HG02610 (cell line): Measurements from ENCODE around the gene PADI4.

Source experiments
- ATAC-seq: cut with Tn5 transposase; IDR thresholded peaks from one replicate; pipeline ENCODE4 v1.9.1; 2021; ENCODE audit warnings: mild to moderate bottlenecking, moderate library complexity; ENCODE audit not compliant: unreplicated experiment

PADI4 gene

DNA sequence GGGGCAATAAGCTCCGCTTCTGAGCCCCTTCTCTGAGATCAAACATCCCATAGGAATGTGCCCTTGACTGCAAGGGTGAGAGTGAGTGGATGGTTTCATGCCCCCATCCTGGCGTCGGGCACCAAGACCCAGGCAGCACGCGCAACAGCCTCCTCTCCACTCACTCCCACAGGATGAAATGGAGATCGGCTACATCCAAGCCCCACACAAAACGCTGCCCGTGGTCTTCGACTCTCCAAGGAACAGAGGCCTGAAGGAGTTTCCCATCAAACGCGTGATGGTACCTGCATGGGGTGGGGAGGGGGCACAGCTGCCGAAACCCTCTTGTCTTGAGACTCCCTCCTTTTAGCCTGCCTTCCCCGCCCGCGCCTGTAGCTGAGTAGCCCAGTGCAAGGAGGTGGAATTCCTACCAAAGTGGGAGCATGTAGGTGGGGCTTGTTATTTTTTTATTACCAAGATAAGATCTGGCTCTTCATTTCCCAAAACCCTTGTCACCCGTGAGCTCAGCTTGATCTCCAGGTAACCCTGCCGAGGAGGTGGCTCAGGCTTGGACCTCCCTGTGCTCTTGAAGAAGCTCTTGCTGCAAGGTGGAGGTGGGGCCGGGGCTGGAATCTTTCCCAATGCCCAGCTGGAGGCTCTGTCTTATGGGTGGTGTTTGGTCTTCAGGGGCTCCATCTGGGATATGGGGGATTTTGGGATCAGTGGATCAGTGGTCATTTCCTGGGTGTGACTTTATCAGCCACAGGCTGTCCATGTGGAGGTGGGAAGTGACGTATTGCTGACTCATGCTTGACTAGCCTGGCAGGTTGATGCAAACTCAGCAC lies 40.0 kb downstream of the PADI4 start:
- ATAC-seq = no peak

DNA sequence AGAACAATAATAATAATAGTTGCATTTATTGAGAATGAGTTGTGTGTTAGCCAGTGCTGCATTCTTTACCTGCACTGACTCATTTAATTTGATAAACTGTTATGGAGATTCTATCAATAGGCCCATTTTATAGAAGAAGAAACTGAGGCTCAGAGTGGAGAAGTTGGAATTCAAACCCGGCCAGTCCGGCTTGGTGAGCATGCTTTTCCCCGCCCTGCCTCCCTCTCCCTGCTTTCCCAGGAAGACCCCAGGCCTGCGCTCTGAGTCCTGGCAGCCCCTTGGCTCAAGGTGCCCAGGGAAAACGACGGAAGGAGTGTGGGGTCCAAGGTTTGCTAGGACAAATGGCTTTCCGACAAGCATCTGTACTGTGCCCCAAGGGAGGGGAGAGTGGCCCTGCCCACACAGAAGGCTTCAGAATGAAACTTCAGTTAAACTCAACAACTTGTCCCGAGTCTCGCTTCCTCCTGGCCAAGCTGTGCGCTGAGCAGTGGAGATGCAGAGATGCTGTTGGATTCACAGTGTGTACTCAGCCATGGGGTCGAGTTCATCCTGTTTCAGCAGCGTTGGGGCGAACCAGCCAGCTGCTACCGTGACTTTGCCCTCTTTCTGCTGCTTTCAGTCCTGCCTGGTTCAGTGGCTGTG lies 40.7 kb downstream of the PADI4 start:
- ATAC-seq = no peak

DNA sequence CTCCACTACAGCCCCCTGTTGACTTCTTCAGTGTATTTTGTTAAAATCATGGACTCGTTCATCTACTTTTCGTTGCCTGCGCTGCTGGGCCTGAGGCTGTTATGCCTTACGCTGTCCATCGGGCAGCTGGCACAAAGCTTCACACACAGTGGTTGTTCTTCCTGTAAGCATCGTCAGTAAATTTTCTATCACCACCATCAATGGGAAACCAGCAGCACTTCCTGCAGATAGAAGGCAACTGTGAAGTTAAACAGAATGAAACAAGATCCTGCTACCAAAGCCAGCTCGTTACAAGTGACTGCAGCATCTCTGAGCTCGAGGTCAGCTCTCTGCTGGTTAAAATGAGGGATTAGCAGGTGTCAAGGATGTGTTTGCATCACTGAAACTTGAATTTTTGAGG lies 42.1 kb downstream of the PADI4 start:
- no peak for ATAC-seq

DNA sequence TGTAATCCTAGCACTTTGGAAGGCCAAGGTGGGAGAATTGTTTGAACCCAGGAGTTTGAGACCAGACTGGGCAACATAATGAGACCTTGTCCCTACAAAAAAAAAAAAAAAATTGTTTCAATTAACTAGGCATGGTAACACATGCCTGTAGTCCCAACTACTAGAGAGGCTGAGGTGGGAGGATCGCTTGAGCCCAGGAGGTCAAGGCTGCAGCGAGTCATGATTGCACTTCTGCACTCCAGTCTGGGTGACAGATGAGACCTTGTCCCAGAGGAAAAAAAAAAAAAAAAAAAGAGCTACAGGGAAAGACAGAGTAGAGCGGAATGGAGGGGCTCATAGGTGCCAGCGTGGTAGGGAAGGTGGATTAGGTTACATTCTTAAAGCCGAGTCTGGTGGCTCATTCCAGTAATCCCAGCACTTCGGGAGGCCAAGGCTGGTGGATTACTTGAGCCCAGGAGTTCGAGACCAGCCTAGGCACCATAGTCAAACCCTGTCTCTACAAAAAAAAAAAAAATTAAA lies 43.0 kb downstream of the PADI4 start:
- no peak for ATAC-seq

GRCh38 chr1:17351598-17352324 lies 43.8 kb downstream of the PADI4 start:
- ATAC-seq = no peak

DNA sequence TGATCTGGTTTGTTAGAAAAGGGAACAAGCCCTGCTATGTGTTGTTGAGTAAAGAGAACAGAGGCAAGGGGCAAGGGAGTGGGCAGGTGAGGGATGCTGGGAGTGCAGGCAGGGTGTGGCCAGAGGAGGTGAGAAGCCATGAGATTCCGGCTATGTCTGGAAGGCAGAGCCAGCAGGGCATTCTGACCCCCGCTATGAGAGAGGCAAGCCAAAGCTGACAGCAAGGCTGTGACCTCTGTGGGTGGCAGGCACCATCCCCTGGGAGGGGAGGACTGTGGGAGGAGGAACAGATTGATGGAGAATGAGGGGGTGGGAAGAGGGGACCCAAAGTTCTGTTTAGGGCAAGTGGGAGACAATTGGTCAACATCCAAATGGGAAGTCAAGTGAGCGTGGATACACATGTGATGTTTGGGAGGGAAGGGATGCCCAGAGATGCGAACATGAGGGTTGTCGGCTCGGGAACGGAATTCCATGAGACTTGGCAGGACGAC lies 44.5 kb downstream of the PADI4 start:
- ATAC-seq = no peak

- ATAC-seq = no peak
Measured at GRCh38 chr1:17355898-17356297, 47.9 kb downstream of the PADI4 start.

GRCh38 chr1:17356387-17357026 lies 48.5 kb downstream of the PADI4 start:
- ATAC-seq = no peak

DNA sequence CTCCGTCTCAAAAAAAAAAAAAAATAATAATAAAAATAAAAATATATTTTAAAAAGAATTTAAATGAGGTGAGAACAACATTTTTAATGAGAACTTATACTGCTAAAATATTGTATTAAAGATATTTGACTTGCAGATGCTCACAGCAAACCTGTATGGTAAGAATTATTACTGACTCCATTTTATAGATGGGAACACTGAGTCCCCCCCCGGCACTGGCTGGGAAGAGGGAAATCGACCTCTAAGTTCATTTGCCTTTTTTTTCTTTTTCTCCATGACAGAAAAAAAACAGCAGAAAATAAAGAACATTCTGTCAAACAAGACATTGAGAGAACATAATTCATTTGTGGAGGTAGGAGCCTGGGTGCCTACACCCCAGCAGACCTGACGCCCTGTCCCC lies 50.6 kb downstream of the PADI4 start:
- no peak for ATAC-seq

DNA sequence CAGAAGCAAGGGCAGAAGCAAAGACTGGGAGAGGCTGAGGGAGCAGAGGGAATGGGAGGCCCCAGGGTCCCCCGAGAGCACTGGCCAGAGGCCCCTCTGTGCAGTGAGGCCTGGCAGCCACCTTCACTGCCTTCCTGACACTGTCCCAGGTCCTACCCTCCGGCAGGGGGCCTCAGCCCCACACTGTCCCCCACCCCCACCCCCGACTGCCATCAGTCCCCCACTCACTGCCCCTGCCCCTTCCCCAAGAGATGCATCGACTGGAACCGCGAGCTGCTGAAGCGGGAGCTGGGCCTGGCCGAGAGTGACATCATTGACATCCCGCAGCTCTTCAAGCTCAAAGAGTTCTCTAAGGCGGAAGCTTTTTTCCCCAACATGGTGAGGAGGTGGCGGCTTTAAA lies 51.0 kb downstream of the PADI4 start:
- no peak for ATAC-seq

DNA sequence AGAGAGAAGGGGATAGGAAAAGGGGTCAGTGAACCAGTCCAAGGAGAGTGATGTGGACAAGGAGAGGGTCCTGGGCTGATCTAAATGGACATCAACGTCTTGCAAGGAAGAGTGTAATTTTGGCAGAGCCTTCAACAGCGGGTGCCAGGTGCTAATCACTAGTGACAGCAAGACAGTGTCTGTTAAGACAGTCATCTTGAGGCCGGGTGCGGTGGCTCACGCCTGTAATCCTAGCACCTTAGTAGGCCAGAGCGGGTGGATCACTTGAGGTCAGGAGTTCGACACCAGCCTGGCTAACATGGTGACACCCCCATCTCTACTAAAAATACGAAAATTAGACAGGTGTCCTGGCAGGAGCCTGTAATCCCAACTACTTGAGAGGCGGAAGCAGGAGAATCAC lies 51.8 kb downstream of the PADI4 start:
- no peak for ATAC-seq

DNA sequence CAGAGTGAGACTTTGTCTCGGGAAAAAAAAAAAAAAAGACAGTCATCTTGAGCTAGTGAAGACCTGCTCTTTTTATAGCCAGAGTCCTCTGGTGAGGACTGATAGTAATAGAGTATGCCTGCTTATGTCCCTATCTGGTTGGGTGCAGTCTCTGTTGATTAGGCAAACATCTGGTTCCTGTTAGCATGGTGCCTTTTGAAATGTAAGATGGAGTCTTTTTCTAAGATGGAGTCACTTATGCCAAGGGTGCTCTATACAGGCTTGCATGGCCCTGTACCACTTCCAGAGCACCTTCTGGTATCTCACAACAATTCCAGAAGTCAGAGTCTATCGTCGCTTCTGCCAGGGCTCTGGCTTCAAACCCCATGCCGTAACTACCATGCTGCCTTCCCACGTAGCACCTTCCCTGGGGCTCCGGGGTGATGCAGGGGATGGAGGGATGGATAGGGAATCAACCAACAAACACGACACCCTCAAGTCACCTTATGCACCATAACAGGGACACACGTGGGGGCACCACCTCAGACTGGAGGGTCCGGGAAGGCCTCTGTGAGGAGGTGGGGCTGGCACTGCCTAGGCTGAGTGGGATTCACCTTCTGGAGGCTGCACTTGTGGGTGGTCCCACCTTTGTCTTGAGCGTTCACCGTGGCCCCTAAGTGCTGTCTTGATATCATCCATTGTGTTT lies 52.4 kb downstream of the PADI4 start:
- no peak for ATAC-seq

- no peak for ATAC-seq
Measured at GRCh38 chr1:17361687-17362086, 53.7 kb downstream of the PADI4 start.

- no peak for ATAC-seq
Measured at GRCh38 chr1:17363351-17363750, 55.4 kb downstream of the PADI4 start.

DNA sequence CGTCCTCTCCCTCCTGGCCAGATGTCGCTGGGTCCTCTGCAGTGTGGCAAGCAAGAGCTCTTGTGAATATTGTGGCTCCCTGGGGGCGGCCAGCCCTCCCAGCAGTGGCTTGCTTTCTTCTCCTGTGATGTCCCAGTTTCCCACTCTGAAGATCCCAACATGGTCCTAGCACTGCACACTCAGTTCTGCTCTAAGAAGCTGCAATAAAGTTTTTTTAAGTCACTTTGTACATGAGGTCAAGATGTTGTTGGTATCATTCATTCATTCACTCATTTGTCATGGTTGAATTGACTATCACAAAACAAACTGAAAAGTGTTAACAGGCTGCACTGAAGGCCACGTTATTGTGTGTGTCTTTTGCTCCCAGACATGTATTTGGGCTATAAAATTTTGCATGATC lies 55.8 kb downstream of the PADI4 start:
- no peak for ATAC-seq

GRCh38 chr1:17365293-17365692 lies 57.3 kb downstream of the PADI4 start:
- ATAC-seq = no peak

DNA sequence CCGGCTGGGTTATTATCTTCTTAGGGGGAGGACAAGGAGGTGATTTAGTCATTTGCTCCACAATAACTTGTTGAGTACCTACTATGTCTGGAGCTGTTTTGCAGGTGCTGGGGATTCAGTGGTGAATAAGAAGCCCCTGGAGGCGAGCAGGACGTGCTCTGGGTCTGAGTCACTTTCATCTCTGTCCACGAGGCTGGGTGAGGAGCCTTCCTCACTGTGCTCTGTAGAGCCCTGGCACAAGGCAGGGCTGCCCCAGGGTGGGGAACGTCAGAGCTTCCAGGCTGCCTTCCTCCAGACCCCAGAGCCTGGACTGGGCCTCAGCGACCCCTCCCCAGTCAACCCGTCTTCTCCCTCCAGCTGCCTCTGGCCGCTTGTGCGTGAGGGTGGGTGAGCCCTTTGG lies 61.5 kb downstream of the PADI4 start:
- ATAC-seq = no peak

DNA sequence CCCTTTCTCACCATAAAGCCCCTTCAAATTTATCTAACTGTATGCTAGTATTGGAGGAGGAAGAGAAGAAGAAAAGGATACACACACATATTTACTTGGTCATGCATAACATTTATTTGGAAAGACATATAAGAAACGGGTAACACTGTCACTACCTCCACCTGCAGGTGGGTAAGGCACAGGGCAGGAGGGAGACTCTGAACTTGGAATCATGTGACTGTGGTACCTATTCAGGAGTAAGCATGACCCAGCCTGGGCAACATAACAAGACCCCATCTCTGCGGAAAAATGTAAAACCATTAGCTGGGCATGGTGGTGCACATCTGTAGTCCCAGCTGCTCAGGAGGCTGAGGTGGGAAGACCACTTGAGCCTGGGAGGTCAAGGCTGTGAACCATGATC lies 62.6 kb downstream of the PADI4 start:
- no peak for ATAC-seq

DNA sequence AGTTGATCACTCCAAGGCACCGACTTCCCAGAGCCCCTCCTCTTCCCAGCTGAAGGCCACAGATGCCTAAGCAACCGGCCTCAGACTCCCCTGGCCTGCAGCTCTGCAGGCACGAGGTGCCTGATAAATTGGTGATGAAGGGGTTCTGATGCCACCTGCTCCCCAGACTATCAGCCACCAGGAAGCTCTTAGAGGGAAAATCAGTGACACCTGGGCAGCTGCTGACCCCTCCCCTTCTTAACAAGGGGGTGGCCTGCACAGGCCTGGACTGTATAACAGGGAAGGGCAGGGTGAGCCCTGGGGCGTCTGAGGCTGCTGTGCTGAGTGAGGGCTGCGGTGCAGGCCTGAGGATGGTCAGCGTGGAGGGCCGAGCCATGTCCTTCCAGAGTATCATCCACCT lies 63.9 kb downstream of the PADI4 start, which contains the start of gene PADI6:
TSS of gene PADI6 (plus strand) at position 301 of the 400 bp plus-strand sequence. CDS start at position 351, 50 bp downstream.
- no peak for ATAC-seq

GRCh38 chr1:17372955-17373354 lies 65.0 kb downstream of the PADI4 start:
- no peak for ATAC-seq
